Tongue (tissue), 2 donors: Measurements from ENCODE around the gene EXOC2. TPM values are rescaled to one million over a fixed set of nuclear protein-coding genes. Genes with fewer than 3 reads are reported as not detected.

ENCODE experiments used
- DNase-seq: peaks from one replicate; pipeline ENCODE4 v3.0.0-alpha.2; 2015
- total RNA-seq: library from RNA; depleted of rRNA; stranded (reverse); fragments of >200 nt; gene quantifications from one replicate; pipeline ENCODE4 v1.2.3, GENCODE V29; 2014

EXOC2 gene
- 39.6 TPM for total RNA-seq

DNA sequence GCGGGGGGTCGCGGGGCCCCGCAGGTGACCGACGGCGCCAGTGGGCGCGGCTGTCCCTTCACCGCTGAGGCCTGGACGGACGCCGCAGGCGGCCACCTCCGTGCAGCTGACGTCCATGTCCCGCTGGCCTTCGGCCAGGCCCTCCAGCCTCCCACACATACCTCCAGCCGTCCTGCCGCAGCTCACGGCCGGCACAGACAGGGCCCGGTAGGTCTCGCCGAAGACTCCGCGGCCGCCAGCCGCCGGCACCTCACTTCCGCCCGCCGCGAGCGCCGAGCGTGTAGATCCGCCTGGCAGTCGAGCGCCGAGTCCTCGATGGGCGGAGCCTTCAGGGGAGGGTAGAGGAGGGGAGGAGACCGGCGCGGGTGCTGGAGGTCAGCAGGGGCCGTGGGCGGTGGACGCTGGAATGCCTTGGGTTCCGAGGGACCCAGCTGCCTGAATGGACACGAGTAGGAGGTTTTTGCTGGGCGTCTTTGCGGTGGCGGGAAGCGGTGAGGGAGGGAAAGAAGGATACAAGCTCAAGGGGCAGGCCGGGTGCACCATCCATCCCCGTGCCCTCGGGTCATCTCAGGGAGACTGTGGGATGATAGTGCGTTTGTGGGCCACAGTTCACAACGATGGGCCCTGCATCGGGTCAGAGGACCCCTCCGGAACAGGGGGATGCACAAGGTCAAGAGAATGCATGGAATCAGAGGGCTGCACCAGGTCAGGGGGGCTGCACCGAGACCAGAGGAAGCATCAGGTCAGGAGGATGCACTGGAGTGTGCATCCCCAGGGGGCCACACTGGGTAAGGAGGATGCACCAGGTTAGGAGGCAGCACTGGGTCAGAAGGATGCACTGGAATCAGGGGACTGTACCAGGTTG, at the start of gene EXOC2:
TSS of gene EXOC2 (minus strand) at position 282 of the 865 bp plus-strand sequence. CDS start 55,321 bp downstream, outside the sequence.
- peak; percentile 91 for DNase-seq

- DNase-seq = no peak
These were observed 48.7 kb upstream of the EXOC2 start for GRCh38 chr6:741410-742339.

- no peak for DNase-seq
These were observed 43.9 kb upstream of the EXOC2 start for GRCh38 chr6:736657-737446.

DNA sequence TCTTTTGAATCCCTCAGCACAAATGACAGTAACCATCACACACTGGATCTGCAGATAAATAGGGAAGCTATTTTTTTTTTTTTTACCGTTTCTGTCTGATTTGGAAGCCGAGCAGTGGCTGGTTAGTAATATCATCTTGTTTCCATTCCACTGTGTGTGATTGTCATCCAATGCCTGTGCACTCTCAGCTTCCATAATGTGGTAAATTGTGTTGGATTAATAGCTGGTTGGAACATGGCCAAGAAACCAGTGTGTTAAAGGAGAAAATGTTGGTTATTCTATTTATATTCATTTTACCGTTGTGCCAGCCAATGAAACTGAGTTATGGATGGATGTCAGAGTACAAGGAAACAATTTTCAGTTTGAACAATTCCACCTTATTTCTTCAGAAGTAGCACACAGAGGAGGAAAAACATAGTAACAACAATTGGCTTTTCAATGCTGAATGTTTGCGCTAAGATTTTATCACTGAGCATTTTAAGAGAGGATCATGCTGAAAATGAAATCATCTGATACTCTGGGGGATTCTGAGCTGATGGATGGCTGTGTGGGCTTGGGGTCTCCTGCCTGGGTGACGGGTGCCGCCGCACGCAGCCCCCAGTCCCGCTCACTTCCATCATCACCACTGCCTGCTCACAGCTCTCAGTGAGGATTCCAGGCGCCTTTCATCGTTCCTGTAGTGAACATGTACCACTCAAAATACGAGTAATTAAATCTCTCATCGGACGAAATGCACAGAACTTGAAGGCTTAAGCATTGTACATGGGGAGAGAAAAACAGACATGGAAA, 40.7 kb upstream of the EXOC2 start:
- DNase-seq = no peak

DNA sequence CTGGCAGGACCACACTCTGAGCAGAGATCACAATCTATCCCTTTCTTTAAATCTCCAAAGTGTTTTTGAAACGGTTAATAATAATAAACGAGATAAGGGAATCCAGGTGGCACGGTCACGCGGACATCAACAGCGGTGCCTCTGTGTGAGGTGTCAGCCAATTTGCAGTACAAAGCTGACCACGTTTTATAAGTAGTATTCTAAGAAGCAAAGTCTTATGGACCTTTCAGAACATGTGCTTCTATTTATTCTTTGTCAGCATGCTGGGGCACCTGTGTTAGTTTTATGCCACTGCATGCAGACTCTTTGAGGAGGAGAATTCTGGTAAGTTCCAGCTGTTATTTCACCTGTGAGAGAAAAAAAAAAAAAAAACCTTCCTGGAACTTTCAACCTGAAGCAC, 39.0 kb upstream of the EXOC2 start:
- no peak for DNase-seq

DNA sequence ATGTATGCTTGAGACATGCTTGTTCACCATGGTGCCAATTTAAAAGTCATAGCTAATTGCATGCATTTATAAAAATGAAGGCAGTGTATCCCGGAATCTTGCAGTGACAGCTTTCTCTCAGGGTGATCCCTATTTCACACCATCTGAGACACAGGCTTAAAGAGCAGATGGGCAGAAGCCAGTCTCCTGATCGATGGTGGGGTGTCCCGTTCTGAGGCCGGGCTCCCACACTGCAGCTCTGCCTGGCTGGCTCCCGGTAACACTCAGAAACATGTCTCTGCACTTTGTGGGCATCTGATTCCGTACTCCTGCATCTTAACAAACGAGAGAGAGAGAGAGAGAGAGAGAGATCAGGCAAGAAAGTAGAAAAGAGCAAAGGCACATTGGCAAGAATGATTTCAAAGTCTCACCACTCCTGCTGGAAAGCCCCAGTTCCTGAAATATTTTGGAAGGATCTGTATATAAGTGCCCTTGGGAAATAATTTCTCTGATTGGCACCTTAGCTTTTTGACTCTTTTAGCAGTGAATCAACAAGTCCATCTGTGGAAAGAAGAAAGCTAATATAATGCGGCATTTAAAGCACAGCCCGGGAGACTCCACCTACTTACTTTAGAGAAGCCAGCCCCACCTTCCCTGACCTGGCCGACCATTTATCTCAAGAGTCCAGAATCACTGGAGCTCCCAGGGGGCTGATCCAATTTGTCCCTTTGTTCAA, 36.8 kb upstream of the EXOC2 start:
- no peak for DNase-seq

- DNase-seq = no peak
These were observed 34.9 kb upstream of the EXOC2 start for GRCh38 chr6:727856-728255.

GRCh38 chr6:723540-723939, 30.6 kb upstream of the EXOC2 start:
- DNase-seq = no peak

GRCh38 chr6:722608-723007, 29.7 kb upstream of the EXOC2 start:
- no peak for DNase-seq

DNA sequence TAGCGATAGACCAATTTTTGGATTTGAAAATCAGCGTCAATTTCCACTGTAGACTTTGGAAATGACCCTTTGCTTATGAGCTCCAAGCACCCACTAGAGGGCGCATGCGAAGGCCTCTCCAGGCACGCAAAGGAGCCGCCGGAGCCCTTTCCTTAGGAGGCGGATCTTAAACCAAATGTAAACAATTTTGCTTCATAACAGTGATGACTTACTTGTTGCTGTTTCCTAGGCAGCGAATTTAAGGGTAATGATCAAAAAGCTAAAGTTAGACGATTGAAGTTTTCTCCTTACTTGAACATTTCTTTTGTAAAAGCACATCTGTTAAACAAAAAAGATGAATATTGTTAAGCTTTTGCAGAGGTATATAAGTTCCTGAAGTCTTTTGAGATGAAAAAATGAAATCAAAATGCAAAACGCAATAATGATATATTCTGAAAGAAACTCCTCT, 29.2 kb upstream of the EXOC2 start:
- DNase-seq = peak; percentile 92

GRCh38 chr6:718345-718744, 25.4 kb upstream of the EXOC2 start:
- DNase-seq = no peak

DNA sequence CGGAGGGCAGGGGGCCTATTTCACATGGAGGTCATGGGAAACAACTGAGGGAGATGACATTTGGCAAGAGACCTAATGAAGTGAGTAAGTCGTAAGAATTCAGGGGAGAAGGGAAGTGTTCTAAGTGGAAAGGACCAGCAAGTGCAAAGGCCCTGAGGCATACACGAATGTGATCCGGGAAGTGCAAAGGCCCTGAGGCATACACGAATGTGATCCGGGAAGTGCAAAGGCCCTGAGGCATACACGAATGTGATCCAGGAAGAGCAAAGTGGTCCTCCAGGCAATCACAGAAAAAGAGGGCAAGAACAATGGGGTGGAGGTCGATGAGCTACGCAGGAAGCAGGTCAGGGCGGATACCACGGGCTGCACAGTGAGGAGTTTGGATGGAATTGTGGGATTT, 24.2 kb upstream of the EXOC2 start:
- no peak for DNase-seq

DNA sequence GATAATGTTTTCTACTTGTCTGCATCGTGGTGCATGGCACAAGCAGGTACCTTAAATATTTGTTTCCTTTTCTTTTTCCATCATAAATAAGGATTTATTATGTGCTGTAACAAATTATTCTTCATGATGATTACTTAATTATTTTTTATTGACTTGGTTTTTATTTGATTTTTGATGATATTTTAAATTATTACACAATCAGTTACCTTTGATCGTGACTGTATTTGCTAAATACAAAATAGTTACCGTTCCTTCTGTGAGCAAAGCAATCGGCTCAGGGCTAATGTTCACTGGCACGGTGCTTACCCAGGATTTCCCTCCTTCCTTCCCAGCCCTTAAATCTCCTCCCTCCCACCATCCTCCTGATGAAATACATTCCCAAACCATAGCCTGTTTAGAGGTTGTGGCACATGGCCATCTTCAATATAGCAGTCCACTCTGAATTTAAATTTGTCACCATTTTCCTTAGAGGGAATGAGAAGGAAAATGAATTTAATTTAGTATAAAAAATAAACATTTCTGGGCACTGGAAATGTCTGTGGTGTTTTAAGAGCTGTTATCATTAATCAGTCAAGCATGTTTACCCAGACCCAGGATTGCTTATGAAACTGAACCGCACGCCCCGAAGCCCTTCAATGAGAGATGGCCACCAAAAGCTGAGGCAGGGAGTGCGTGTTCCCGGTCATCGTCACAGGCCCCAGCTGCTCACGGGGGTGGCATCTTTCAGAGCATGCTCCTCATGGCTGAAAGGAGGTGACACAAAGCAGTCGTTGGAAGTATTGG, 23.0 kb upstream of the EXOC2 start:
- DNase-seq = peak; percentile 51

DNA sequence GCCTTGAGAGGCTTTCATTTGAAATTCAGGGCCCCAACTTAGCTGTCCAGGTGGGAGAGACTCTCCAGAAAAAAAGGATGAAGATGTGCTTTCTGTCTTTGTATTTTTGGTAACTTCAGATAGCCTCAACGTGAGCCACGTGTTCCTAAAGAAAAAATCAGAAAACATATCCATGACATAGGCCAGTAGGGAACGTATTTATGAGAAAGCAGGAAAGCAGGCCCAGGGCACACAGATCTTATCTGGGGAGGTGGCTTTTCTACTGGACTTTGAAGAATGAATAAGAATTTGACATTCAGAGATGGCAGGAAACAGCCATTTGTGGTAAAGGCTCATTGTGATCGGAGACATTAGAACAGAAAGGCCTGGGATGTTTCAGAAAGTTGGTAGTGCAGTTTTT, 21.2 kb upstream of the EXOC2 start:
- no peak for DNase-seq

GRCh38 chr6:713351-713750, 20.4 kb upstream of the EXOC2 start:
- DNase-seq = no peak

DNA sequence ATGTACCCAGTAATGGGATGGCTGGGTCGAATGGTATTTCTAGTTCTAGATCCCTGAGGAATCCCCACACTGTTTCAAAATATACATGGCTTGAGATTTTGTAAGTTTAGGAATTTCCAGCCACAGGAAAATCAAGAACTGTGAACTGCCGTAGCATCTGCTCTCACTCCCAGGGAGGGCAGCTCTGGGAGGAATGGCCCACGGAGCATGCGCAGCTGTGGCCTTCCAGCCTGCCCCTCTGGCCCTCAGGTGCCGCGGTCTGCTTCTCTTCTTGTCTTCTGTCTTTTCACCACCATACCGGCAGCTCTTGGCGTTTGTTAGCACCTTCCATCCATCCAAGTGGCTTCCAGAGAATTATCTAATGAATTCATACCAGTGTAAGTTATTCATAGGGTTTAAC, 19.9 kb upstream of the EXOC2 start:
- peak; percentile 49 for DNase-seq

DNA sequence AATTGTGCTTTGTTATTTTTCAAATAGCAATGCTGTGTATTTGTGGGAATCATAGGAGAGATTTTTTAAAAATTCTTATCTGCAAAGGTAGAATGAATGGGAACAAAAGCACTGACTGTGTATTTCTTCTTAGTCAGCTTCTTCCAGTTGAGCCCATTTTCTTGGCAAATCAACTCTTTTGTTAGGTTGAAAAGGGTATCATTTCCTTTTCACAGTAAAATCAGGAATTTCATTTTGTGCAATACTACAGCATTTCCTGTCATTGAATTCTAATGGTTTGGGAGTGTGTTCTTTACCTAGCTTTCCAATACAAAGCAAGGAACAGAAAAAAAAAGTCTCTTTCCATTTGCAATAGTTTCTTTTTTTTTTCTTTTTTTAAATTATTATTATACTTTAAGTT, 19.0 kb upstream of the EXOC2 start:
- no peak for DNase-seq

DNA sequence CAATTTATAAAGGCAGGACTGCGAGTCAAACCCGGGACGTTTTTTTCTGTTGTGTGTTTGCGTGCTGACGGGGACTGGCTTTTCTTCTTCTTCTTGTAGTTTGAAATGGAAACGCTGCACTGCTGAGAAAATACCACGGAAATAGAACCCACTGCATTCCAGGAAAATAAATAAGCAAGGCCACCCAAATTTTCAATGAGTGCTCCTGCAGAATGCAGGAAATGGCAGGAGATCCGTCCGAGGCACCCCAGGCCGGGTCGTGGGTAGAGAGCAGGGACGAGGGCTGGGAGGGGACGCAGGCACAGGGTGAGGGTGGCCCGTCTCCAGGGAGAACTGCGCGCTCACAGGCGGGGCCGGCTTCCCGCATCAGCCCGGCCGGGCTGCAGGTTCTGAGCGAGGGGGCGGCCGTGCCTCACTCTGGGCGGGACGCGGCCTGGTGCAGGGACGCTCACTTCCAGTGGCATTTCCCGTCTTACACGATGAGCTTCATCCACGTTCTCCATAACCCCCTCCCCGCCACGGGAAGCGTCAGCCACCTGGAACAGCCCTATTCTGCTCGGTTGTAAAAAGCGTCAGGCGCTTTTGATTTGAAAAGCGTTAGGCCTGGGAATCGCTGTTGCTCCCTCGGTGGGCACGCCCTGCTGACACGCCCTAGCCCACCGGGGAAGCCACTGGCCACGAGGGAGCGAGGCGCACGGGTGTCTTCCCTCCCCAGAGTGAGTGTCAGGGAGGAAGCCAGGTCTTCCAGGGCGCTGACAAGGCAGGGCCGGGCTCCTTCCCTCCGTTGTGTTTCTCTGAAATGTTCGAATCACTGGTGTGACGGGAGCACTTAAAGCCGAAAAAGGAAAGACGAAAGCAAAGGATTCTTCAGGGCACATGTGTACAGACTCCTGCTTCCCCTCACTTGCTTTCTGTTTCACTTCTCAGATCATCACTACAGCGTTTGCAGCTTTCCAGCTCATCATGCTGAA, 17.9 kb upstream of the EXOC2 start:
- DNase-seq = peak; percentile 81
